Dermis blood vessel endothelial cell (primary cell): ENCODE measurements around the gene BTRC. TPM values are rescaled to one million over a fixed set of nuclear protein-coding genes. Genes with fewer than 3 reads are reported as not detected.
"Not testable (repeated sequence)": the region's sequence is repeated elsewhere in the genome, so short reads cannot be mapped to it uniquely, and the experiment has no call there.

Source experiments
- DNase-seq: peaks from one replicate; pipeline ENCODE4 v3.0.0; 2010
- total RNA-seq: library from RNA; depleted of rRNA; stranded (reverse); fragments of >200 nt; gene quantifications from 2 replicates; pipeline ENCODE4 v1.2.3, GENCODE V29; 2014

BTRC gene
- total RNA-seq, 1 donor from 2014 or later: 9.5 TPM

DNA sequence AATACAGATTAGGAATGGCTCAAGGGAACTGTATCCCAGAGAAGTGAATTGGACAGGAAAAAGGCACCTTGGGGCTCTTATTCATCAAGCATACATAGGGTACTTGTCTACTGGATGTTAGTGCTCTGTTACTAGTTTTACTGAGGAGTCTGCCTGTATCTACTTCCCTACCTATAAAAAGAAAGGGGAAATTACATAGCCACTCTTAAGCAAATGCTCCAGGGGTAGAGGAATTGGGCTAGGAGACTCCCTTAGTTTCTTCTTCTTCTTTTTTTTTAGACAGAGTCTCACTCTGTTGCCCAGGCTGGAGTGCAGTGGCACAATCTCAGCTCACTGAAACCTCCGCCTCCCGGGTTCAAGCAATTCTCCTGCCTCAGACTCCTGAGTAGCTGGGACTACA, 239.4 kb downstream of the BTRC start:
- DNase-seq: not testable (repeated sequence)

DNA sequence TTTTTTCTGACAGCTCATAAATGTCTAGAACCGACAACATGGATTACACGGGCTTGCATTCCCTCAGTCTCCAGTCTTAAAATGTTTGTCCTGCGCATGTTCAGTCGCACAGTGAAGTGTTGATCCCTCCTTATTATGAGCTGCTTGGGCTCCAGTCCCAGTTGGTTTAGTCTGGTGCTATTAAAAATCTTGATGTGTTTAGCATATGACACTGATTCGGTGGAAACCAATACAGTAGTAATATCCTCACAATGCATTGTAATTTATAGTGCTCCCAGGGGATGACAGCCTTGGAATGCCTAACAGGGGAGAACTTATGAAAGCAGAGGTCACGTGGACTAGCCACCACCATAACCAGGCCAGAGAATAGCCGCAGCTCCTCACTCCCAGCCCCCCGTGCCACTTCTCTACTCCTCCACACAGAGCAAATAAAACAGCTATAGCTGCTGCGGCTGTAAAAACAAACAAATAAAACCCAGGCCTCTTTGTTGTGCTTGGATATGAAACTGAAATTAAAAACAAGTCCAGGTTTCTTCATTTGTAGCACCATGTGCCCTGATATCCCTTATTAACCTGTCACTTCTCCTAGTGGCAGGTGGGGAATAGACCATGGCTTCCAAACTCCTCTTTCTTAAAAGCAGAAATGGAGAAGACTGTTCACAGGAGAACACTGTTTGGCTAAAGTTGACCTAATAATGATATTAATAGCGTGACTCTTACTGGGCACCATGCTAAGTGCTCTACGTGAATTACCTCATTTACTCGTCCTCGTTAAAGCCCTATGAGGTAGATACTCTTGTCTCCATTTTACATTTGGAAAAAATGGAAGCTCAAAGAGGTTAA, 241.8 kb downstream of the BTRC start:
- DNase-seq: no peak

DNA sequence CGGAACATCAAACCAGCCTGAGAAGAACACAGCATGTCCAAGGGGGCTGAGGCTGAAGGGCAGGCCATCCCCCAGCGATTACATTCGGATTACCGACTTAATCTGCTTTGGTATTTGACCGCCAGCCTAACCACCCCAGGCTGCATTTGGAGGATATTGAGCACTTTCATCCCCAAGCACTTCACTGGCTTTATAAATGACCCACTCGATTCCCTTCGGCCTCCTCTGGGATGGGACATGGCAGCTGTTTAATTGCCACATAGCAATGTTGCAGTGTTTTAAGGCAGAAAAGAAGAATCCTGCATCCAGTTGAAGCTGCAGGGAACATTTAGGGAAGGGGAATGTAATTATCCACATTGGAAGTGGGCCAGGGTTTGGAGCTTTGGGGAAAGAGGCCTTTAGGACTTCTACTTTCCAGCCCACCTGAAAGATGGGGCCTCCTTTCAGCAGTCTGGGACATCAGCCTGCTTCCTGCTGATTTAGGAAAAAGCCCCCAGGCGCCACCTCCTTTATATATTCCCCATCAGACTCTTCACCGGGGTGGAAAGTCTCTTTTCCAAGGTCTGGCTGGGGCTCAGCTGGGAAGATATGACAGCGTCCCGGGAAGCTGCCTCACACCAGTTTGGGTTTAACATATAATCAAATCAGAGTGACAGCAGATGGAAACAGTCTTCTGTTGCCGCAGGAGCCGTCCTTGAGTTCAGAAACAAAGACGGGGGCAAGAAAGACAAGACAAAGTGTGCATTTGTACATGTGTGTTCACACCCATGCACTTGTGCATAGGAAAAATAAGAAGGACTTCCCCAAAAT, 243.3 kb downstream of the BTRC start:
- no peak for DNase-seq

DNA sequence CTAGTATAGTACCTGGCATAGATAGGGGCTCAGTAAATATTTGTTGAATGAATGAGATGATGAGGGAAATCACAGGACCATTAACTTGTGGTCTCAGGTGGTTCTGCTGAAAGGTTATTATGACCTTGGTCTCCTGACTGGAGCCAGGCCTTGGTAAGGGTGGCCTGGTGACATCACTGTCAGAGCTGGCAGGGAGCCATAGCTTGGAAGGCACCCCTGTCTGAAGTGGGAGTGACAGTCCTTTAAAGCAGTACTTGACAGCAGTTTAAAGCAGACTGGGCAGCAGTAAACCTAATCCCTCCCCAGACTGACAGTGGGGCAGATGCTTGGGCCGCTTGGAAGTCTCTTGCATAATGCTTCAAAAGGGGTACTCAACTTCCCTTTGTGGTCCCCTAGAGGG, 247.6 kb downstream of the BTRC start:
- DNase-seq: no peak

GRCh38 chr10:101602761-101603398, 248.9 kb downstream of the BTRC start:
- DNase-seq: peak; percentile 79

Other genes starting within 250 kb of the BTRC start
- gene TLX1, start 222.9 kb upstream of the BTRC start, total RNA-seq: not detected in 2 replicates
- gene LBX1, start 124.7 kb upstream of the BTRC start, total RNA-seq: not detected in 2 replicates
- 11.7 and 16.3 TPM in 2 replicates for gene POLL, start 234.1 kb downstream of the BTRC start, total RNA-seq
- gene DPCD, start 234.2 kb downstream of the BTRC start, total RNA-seq: 22.4 and 28.1 TPM in 2 replicates